IMR-90 (cell line): ENCODE data around the gene DHRSX. TPM values are rescaled to one million over a fixed set of nuclear protein-coding genes. Genes with fewer than 3 reads are reported as not detected.

ENCODE experiments used
- ATAC-seq: fragments of 200-7000 bp; cut with Tn5 transposase; 2 replicates; pipeline ENCODE4 v1.9.1; 2020; ENCODE audit warnings: low read depth, mild to moderate bottlenecking, moderate library complexity
- BruUV-seq: library from RNA; stranded (reverse); fragments of 400-500 nt; replicated peaks from 2 replicates; lab custom pipeline; 2021; lab: Mats Ljungman, UMichigan
- CTCF ChIA-PET: fragments of 300-600 bp; formaldehyde crosslinking; extraction: SDS; loops from one replicate; lab custom pipeline; 2021; ENCODE audit warnings: antibody characterized with exemption; lab: Yijun Ruan, JAX
- POLR2A ChIA-PET: fragments of 300-600 bp; sonication (Branson Sonifier 250); formaldehyde crosslinking; loops from one replicate; lab custom pipeline; 2022; ENCODE audit warnings: antibody characterized with exemption; ENCODE audit not compliant: unreplicated experiment; lab: Charles Lee
- DNase-seq: peaks from one replicate; pipeline ENCODE4 v3.0.0; 2013
- H2AFZ ChIP-seq: replicated peaks from 2 replicates; pipeline ENCODE3; 2013; ENCODE audit warnings: low read length, mild to moderate bottlenecking; ENCODE audit not compliant: poor library complexity
- H2AK5ac ChIP-seq: 2 replicates; pipeline ENCODE4 v1.6.1; 2013; ENCODE audit warnings: low read depth, low read length, inconsistent platforms
- H2AK9ac ChIP-seq: replicated peaks from 2 replicates; pipeline ENCODE3; 2013; ENCODE audit warnings: mild to moderate bottlenecking, low read depth, low read length, moderate library complexity; ENCODE audit not compliant: poor library complexity
- H2BK120ac ChIP-seq: 2 replicates; pipeline ENCODE4 v1.6.1; 2013; ENCODE audit warnings: low read depth, low read length, inconsistent platforms
- H2BK15ac ChIP-seq: 3 replicates; pipeline ENCODE4 v1.6.1; 2013; ENCODE audit warnings: low read depth, low read length, inconsistent platforms
- H2BK20ac ChIP-seq: 2 replicates; pipeline ENCODE4 v1.6.1; 2013; ENCODE audit warnings: low read depth, mild to moderate bottlenecking, inconsistent platforms, low read length, moderate library complexity
- H2BK5ac ChIP-seq: 2 replicates; pipeline ENCODE4 v1.6.1; 2013; ENCODE audit warnings: mild to moderate bottlenecking, low read depth, low read length, inconsistent platforms; ENCODE audit not compliant: poor library complexity, severe bottlenecking
- H3K14ac ChIP-seq: replicated peaks from 2 replicates; pipeline ENCODE4 v1.6.1; 2013; ENCODE audit warnings: low read depth, low read length, inconsistent platforms
- H3K18ac ChIP-seq: 2 replicates; pipeline ENCODE4 v1.6.1; 2013; ENCODE audit warnings: low read depth, low read length, control low read depth
- H3K23ac ChIP-seq: 2 replicates; pipeline ENCODE4 v1.6.1; 2013; ENCODE audit warnings: low read depth, low read length, inconsistent platforms
- H3K27ac ChIP-seq: 2 replicates; pipeline ENCODE4 v1.5.1; 2013; ENCODE audit warnings: mild to moderate bottlenecking, control low read depth, low read length; ENCODE audit not compliant: insufficient read depth
- H3K27me3 ChIP-seq: 2 replicates; pipeline ENCODE4 v1.6.1; 2013; ENCODE audit warnings: low read length; ENCODE audit not compliant: control insufficient read depth, insufficient read depth
- H3K36me3 ChIP-seq: 2 replicates; pipeline ENCODE4 v1.6.1; 2013; ENCODE audit warnings: low read length, mixed read lengths; ENCODE audit not compliant: control insufficient read depth, insufficient read depth
- H3K4ac ChIP-seq: 2 replicates; pipeline ENCODE4 v1.6.1; 2013; ENCODE audit warnings: low read depth, low read length, inconsistent platforms
- H3K4me1 ChIP-seq: 2 replicates; pipeline ENCODE4 v1.6.1; 2013; ENCODE audit warnings: low read length, mixed read lengths; ENCODE audit not compliant: control insufficient read depth, insufficient read depth
- H3K4me2 ChIP-seq: 2 replicates; pipeline ENCODE4 v1.6.1; 2013; ENCODE audit warnings: low read depth, mild to moderate bottlenecking, control low read depth, low read length, moderate library complexity
- H3K4me3 ChIP-seq: 2 replicates; pipeline ENCODE4 v1.5.1; 2013; ENCODE audit warnings: low read depth, mild to moderate bottlenecking, control low read depth, low read length, moderate library complexity; ENCODE audit not compliant: insufficient read depth
- H3K56ac ChIP-seq: 2 replicates; pipeline ENCODE4 v1.6.1; 2013; ENCODE audit warnings: low read length, inconsistent platforms; ENCODE audit not compliant: insufficient read depth; ENCODE audit errors: extremely low read depth
- H3K79me1 ChIP-seq, 2 experiments: 2 replicates each; pipeline ENCODE4 v1.6.1; 2013; ENCODE audit warnings: low read length in 2 of 2, inconsistent platforms in 1 of 2, low read depth in 1 of 2
- H3K9ac ChIP-seq: 2 replicates; pipeline ENCODE4 v1.6.1; 2013; ENCODE audit warnings: low read depth, low read length, control low read depth
- H3K9me1 ChIP-seq: 2 replicates; pipeline ENCODE4 v1.6.1; 2013; ENCODE audit warnings: low read length, inconsistent platforms; ENCODE audit not compliant: insufficient read depth
- H3K9me3 ChIP-seq: 2 replicates; pipeline ENCODE4 v1.6.1; 2013; ENCODE audit warnings: low read length; ENCODE audit not compliant: control insufficient read depth, insufficient read depth
- H4K20me1 ChIP-seq: 2 replicates; pipeline ENCODE4 v1.6.1; 2013; ENCODE audit warnings: low read length, inconsistent platforms; ENCODE audit not compliant: insufficient read depth
- H4K5ac ChIP-seq: 2 replicates; pipeline ENCODE4 v1.6.1; 2013; ENCODE audit warnings: mild to moderate bottlenecking, low read depth, low read length, control low read depth
- H4K8ac ChIP-seq, 2 experiments: 2 replicates each; pipeline ENCODE4 v1.6.1; 2013; ENCODE audit warnings: low read depth in 2 of 2, low read length in 2 of 2, control low read depth in 1 of 2, inconsistent platforms in 1 of 2
- H4K91ac ChIP-seq: 2 replicates; pipeline ENCODE4 v1.6.1; 2013; ENCODE audit warnings: low read depth, low read length, inconsistent platforms; ENCODE audit not compliant: insufficient read depth
- CEBPB ChIP-seq: IDR thresholded peaks from 2 replicates; pipeline ENCODE4 v1.6.1; 2012; ENCODE audit warnings: low read depth, low read length, improper control_type of control experiment
- MAFK ChIP-seq: IDR thresholded peaks from 2 replicates; pipeline ENCODE4 v1.6.1; 2012; ENCODE audit warnings: low read depth, low read length, improper control_type of control experiment
- WGBS, 2 experiments: methylation state at CpG; one replicate each; pipeline versions ENCODE4 v1.1.5 to v1.1.7; 2013; ENCODE audit warnings: missing lambda C conversion rate in 2 of 2; ENCODE audit not compliant: insufficient read length in 1 of 2; ENCODE audit errors: extremely low coverage in 2 of 2; 5-methylcytosine and 5-hydroxymethylcytosine counted together
- dilution Hi-C: fragments of 300-500 bp; cut with HindIII; formaldehyde crosslinking; loops from one replicate; pipeline ENCODE4 v1.14.3; 2018; ENCODE audit warnings: low sequenced_read_pairs; ENCODE audit not compliant: unreplicated experiment
- in situ Hi-C: fragments of 300-500 bp; cut with MboI; formaldehyde crosslinking; loops from 3 replicates; pipeline ENCODE4 v1.14.3; 2019; ENCODE audit warnings: low sequenced_read_pairs, inconsistent platforms, mixed read lengths
- intact Hi-C: fragments of 100-400 bp; cut with micrococcal nuclease; formaldehyde crosslinking; loops from 2 replicates; pipeline ENCODE4 v1.10.0; 2022
- polyA plus RNA-seq, 3 experiments: library from polyadenylated mRNA; depleted of rRNA; stranded (reverse); fragments of >200 nt; gene quantifications; 2 replicates each; pipeline ENCODE4 v1.2.3, GENCODE V29; 2012; ENCODE audit warnings: low replicate concordance in 1 of 3
- total RNA-seq: library from RNA; depleted of rRNA; stranded (reverse); fragments of >200 nt; gene quantifications from 2 replicates; pipeline ENCODE4 v1.2.3, GENCODE V29; 2012

The DHRSX gene
- total and polyA plus RNA-seq, 2 of the 4 experiments (the other 2 are of a cell fraction): 26.2 to 38.0 TPM

DNA sequence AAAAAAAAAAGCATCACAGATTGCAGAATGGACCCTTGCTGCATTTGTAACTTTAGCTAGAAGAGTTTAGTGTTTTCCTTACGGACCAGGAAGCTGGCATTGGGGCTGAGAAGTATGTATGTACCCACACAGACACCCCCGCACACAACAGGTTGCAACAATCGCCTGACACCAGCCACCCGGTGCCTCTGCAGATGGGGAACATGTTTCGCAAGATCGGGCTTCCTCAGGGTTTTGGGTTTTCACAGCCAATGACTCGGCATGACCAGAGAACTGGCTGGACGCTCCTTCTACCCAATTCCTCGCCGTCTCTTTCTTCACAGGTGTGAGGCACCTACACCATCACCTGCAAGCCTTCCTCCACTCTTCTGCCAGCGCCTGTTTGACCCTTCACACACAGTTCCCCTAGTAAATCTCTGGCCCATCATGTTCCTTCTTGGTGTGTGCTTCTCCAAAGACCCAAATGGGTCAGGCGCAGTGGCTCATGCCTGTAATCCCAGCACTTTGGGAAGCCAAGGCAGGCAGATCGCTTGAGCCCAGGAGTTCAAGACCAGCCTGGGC is 70.4 kb downstream of the DHRSX start:
- H3K4me1 ChIP-seq: no peaks in the 10 kb centered on the region
- H3K27me3 ChIP-seq: no peaks in the 10 kb centered on the region
- no peak overlapping the region for H3K23ac ChIP-seq
- intact Hi-C loops: no loop called here
- in situ Hi-C loops: no loop called here
- H3K4ac ChIP-seq: no peak overlapping the region
- no peak overlapping the region for H4K5ac ChIP-seq
- no peak overlapping the region for H3K18ac ChIP-seq
- no peak overlapping the region for H3K14ac ChIP-seq
- WGBS, 2 experiments: 75% methylated on average over 8 of the region's 13 CpGs; no CpG with 5 or more reads in 1 of the 2 experiments
- no peak overlapping the region for H2BK20ac ChIP-seq
- 0 out of 2 replicates have a peak, but pooled peaks cover 4% of the 10 kb centered on the region for H4K20me1 ChIP-seq
- peaks cover 8% of the 10 kb centered on the region in 2 experiments; a peak in 3 of 4 replicates for H3K79me1 ChIP-seq
- no peak overlapping the region for H3K56ac ChIP-seq
- H2BK5ac ChIP-seq: no peak overlapping the region
- H2AK9ac ChIP-seq: no peak overlapping the region
- no peaks in the 10 kb centered on the region for H3K9me1 ChIP-seq
- H3K9ac ChIP-seq: no peak overlapping the region
- H2AFZ ChIP-seq: no peak overlapping the region
- TF ChIP-seq MAFK: no peak
- TF ChIP-seq CEBPB: peak; percentile 23; the same call in 1 of the 2 replicates
- dilution Hi-C loops: no loop called here
- no peak overlapping the region for H2AK5ac ChIP-seq
- H3K27ac ChIP-seq: no peak overlapping the region
- ATAC-seq (no peak), DNase-seq (peak; percentile 4)
- no TSS peak for BruUV-seq
- H3K9me3 ChIP-seq: no peaks in the 10 kb centered on the region
- ChIA-PET CTCF (no interaction called here), POLR2A (no interaction called here)
- H3K4me2 ChIP-seq: no peak overlapping the region
- H2BK120ac ChIP-seq: no peak overlapping the region
- no peak overlapping the region for H4K8ac ChIP-seq
- H2BK15ac ChIP-seq: no peak overlapping the region
- peaks cover 10% of the 10 kb centered on the region for H3K36me3 ChIP-seq
- no peak overlapping the region for H3K4me3 ChIP-seq
- no peak overlapping the region for H4K91ac ChIP-seq
